ENCODE measurements around the gene EEIG1.

GRCh38 chr9:127971357-127972235, 9.2 kb downstream of the EEIG1 start:
- TF ChIP-seq EZH2phosphoT487 (conservative IDR thresholded peaks at IDR 0.05; ENCODE audit: low read length) (no peak), CTCF (IDR thresholded peaks at IDR 0.05; ENCODE audit: insufficient read depth, low read length, poor library complexity, severe bottlenecking) (no peak)

Measured in SU-DHL-6 (cell line).